Endothelial cell (in vitro differentiated cells): Measurements from ENCODE around the gene PHRF1. TPM values are rescaled to one million over a fixed set of nuclear protein-coding genes. Genes with fewer than 3 reads are reported as not detected.

ENCODE experiments used
- DNase-seq: peaks from one replicate; pipeline ENCODE4 v3.0.0; 2021; ENCODE audit warnings: low spot score
- H3K27ac Mint-ChIP-seq: one replicate; pipeline ENCODE4 v1.8.0; 2021; ENCODE audit warnings: mixed read lengths, inconsistent platforms; ENCODE audit not compliant: unreplicated experiment
- H3K27me3 Mint-ChIP-seq: one replicate; pipeline ENCODE4 v1.8.0; 2021; ENCODE audit warnings: mild to moderate bottlenecking, moderate library complexity, mixed read lengths, inconsistent platforms; ENCODE audit not compliant: unreplicated experiment
- H3K36me3 Mint-ChIP-seq: one replicate; pipeline ENCODE4 v1.8.0; 2021; ENCODE audit warnings: mild to moderate bottlenecking, low read depth, mixed read lengths, inconsistent platforms; ENCODE audit not compliant: unreplicated experiment
- H3K4me1 Mint-ChIP-seq: one replicate; pipeline ENCODE4 v1.8.0; 2021; ENCODE audit warnings: mild to moderate bottlenecking, mixed read lengths, inconsistent platforms; ENCODE audit not compliant: unreplicated experiment
- H3K4me3 Mint-ChIP-seq: one replicate; pipeline ENCODE4 v1.8.0; 2021; ENCODE audit warnings: mild to moderate bottlenecking, mixed read lengths, inconsistent platforms; ENCODE audit not compliant: unreplicated experiment
- H3K9me3 Mint-ChIP-seq: one replicate; pipeline ENCODE4 v1.8.0; 2021; ENCODE audit warnings: mixed read lengths, inconsistent platforms; ENCODE audit not compliant: unreplicated experiment
- total RNA-seq: library from RNA; stranded (reverse); fragmentation: NEBNext Ultra II Directional; extraction: Animal tissue kit (Norgen Biotek cat#: 25700); gene quantifications from one replicate; pipeline ENCODE4 v1.2.1, GENCODE V29; 2021; ENCODE audit not compliant: unreplicated experiment
- TF ChIP-seq, protein P1 (sequence below): fragments of 200-600 bp; sonication (generic); IDR thresholded peaks from one replicate; pipeline ENCODE4 v1.5.0; 2021; ENCODE audit warnings: antibody characterized with exemption; ENCODE audit not compliant: unreplicated experiment

The PHRF1 gene
- total RNA-seq, 1 donor from 2014 or later = 29.5 TPM

DNA sequence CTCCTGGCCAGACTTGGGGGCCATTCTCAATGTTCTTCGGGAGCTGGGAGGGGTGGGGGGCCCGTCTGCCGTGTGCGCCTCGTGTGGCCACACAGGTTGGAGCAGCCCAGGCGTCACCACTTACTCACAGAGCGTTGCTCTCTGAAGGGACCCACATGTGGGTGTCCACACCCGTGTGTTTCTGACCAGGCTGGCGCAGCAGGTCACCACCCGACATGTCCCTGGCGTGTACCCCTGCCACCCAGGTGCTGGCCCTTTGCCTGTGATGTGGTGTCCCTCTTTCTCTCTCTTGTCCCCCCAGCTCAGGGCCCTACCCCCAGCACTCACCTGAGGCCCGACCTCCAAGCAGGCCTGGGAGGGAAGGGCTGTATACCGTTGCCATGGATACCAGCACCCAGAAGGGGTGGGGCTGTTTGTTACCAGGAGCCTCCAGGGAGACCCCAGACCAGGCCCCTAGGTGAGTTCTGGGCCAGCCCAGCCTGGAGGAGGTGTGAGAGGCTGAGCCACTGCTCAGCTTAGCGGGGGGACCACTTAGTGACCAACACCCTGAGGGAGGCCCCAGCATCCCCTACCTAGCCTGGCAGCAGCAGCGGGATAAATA, 17.1 kb upstream of the PHRF1 start:
- DNase-seq = no peak
- H3K4me3 Mint-ChIP-seq = no peak overlapping the region
- H3K27me3 Mint-ChIP-seq = peaks cover 16% of the 10 kb centered on the region
- TF ChIP-seq, protein P1, sequence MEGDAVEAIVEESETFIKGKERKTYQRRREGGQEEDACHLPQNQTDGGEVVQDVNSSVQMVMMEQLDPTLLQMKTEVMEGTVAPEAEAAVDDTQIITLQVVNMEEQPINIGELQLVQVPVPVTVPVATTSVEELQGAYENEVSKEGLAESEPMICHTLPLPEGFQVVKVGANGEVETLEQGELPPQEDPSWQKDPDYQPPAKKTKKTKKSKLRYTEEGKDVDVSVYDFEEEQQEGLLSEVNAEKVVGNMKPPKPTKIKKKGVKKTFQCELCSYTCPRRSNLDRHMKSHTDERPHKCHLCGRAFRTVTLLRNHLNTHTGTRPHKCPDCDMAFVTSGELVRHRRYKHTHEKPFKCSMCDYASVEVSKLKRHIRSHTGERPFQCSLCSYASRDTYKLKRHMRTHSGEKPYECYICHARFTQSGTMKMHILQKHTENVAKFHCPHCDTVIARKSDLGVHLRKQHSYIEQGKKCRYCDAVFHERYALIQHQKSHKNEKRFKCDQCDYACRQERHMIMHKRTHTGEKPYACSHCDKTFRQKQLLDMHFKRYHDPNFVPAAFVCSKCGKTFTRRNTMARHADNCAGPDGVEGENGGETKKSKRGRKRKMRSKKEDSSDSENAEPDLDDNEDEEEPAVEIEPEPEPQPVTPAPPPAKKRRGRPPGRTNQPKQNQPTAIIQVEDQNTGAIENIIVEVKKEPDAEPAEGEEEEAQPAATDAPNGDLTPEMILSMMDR = no peak
- no peaks in the 10 kb centered on the region for H3K9me3 Mint-ChIP-seq
- H3K27ac Mint-ChIP-seq = no peak overlapping the region
- H3K36me3 Mint-ChIP-seq = peaks cover 3% of the 10 kb centered on the region
- peaks cover 3% of the 10 kb centered on the region for H3K4me1 Mint-ChIP-seq

DNA sequence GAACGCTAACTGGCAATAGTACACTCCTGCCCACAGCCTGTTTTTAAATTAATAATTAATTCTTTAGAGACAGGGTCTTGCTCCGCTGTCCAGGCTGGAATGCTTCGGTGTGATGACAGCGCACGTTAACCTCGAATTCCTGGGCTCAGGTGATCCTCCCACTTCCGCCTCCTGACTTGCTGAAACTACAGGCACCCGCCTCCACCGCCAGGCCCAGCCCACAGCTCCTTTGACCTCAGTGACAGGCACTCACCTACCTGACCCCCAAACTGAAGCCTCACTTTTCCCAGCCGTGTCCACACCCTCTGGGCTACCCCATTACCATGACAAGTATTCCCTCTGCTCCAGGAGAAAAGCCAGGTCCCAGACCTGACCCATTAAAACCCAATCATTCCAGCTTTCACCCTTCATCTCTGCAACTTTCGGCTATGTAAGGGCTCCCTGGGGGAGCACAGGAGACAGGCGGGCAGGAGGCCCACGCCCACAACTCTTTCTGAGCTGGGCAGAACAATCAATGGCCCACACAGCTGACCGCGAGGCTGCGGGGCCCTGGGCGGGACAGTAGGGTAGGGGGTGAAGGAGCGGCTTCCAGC, 16.5 kb upstream of the PHRF1 start:
- no peaks in the 10 kb centered on the region for H3K9me3 Mint-ChIP-seq
- peak overlapping the region; percentile 87 for H3K4me3 Mint-ChIP-seq
- DNase-seq = no peak
- peaks cover 3% of the 10 kb centered on the region for H3K4me1 Mint-ChIP-seq
- peaks cover 3% of the 10 kb centered on the region for H3K36me3 Mint-ChIP-seq
- TF ChIP-seq, protein P1 = no peak
- peak overlapping the region; percentile 9 for H3K27ac Mint-ChIP-seq
- peaks cover 20% of the 10 kb centered on the region for H3K27me3 Mint-ChIP-seq

DNA sequence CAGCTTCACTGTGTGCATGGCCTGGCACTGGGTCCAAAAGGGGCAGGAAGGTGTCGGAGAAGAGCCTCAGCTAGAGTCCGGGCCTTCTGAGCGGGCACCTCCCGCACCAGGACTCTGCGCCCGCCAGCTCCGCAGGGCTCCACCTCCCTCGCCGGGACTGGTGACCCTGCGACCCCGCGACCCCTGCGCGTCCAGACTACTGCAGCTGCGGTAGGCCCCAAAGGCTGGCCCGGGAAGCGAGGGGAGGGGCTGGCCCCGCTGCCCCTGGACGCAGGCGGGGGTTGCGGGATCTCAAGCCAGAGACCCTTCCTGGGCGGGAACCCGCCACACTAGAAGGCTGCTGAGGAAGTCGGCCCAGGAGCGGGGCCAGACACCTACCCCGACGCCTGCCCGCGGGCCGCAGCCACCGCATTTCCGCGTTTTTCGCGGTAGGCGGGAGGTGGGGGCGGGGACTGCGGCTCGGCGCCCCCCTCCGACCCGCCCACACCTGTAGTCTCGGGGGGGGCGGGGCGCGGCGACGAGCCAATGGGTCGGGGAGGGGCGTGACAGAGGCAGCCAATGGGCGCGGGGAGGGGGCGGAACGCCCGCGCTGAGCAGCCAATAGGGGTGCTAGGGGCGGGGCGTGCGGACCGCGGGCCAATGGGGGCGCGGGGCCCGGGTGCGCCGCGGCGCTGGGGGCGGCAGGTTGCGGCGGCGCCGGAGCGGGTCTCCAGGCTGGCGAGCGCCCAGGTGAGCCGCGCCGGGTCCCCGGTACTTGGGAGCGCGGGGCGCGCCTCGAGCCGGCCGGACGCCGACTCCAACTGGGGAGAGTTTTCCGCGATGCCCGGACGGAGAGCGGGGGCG, 15.7 kb upstream of the PHRF1 start, which contains the start of the genes LMNTD2 and RASSF7:
Gene LMNTD2, minus strand, starts transcription at position 434 of the 843 bp plus-strand sequence. Its CDS starts 22 bp downstream, at position 412.
Gene RASSF7, plus strand, starts transcription at position 666 of the 843 bp plus-strand sequence. CDS start 799 bp downstream, outside the sequence.
- peak; percentile 96 for DNase-seq

DNA sequence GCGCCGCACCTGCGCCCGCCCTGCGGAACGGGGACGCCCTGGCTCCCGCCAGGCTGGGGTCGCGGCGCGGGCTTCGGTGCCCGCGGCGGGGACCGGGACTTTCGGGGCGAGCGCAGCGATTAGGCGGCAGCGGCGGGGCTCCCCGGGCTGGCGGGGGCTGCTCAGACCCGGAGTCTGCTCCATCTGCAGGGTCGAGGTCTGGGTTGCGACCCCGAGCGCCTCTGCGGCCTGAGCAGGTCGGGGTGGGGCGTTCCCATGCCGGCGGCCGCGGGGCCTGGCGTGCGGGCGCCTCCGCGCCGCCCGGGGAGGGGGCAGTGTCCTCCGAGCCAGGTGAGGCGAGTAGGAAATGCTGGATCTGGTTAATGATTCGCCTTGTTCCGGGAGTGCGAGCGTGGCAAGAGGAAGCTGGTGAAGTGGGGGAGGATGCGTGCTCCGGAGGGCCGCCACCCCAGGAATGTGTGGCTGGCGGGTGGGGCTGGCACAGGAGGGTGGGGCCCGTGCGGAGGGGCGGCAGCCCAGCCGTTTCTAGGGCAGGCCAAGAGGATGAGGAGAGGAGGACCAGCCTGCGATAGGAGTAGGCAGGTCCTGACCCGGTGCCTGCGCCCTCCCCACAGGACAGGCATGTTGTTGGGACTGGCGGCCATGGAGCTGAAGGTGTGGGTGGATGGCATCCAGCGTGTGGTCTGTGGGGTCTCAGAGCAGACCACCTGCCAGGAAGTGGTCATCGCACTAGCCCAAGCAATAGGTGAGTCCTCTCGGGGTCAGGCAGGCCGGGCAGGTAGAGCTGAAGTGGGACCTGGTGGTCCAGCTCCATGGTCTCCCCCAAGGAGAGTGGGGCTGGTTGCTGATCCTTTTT, 14.9 kb upstream of the PHRF1 start:
- no peak for DNase-seq
- Mint-ChIP-seq H3K4me1 (peaks cover 3% of the 10 kb centered on the region), H3K27ac (no peak overlapping the region), H3K36me3 (peaks cover 3% of the 10 kb centered on the region), H3K4me3 (peak overlapping the region; percentile 88), H3K9me3 (no peaks in the 10 kb centered on the region), H3K27me3 (peaks cover 19% of the 10 kb centered on the region)
- TF ChIP-seq, protein P1 = no peak

More for the DNA sequence above, 15.7 kb upstream of the PHRF1 start, which contains the start of the genes LMNTD2 and RASSF7:
- peak within 1 kb of the TSS; percentile 9 for H3K27ac Mint-ChIP-seq
- peaks cover 20% of the 10 kb centered on the region for H3K27me3 Mint-ChIP-seq
- TF ChIP-seq, protein P1 = no peak
- peak within 1 kb of the TSS; percentile 88 for H3K4me3 Mint-ChIP-seq
- H3K9me3 Mint-ChIP-seq = no peaks in the 10 kb centered on the region
- peaks cover 3% of the 10 kb centered on the region for H3K36me3 Mint-ChIP-seq
- peaks cover 3% of the 10 kb centered on the region for H3K4me1 Mint-ChIP-seq
